Progenitor cell of endocrine pancreas (in vitro differentiated cells): ENCODE data around the gene IL17F. TPM values are rescaled to one million over a fixed set of nuclear protein-coding genes. Genes with fewer than 3 reads are reported as not detected.

Experiments used
- DNase-seq: peaks from one replicate; pipeline ENCODE4 v3.0.0; 2021; ENCODE audit warnings: low spot score; ENCODE audit not compliant: unreplicated experiment
- H3K27ac Mint-ChIP-seq: 2 replicates; pipeline ENCODE4 v1.8.0; 2021; ENCODE audit warnings: mild to moderate bottlenecking, moderate library complexity, mixed read lengths
- H3K27me3 Mint-ChIP-seq: 2 replicates; pipeline ENCODE4 v1.8.0; 2021; ENCODE audit warnings: mixed read lengths
- H3K36me3 Mint-ChIP-seq: 2 replicates; pipeline ENCODE4 v1.8.0; 2022; ENCODE audit warnings: mixed read lengths; ENCODE audit not compliant: insufficient read depth
- H3K4me1 Mint-ChIP-seq: 2 replicates; pipeline ENCODE4 v1.8.0; 2021; ENCODE audit warnings: low read depth, mixed read lengths
- H3K4me3 Mint-ChIP-seq: 2 replicates; pipeline ENCODE4 v1.8.0; 2021; ENCODE audit warnings: low read depth, mild to moderate bottlenecking, moderate library complexity, mixed read lengths
- H3K9me3 Mint-ChIP-seq: 2 replicates; pipeline ENCODE4 v1.8.0; 2021; ENCODE audit warnings: low read depth, mixed read lengths
- CTCF ChIP-seq: fragments of 200-600 bp; sonication (generic); IDR thresholded peaks from one replicate; pipeline ENCODE4 v1.5.0; 2021; ENCODE audit warnings: antibody characterized with exemption, mild to moderate bottlenecking; ENCODE audit not compliant: unreplicated experiment
- total RNA-seq: library from RNA; stranded (reverse); gene quantifications from 2 replicates; pipeline ENCODE4 v1.2.1, GENCODE V29; 2021

IL17F gene
- total RNA-seq, 1 donor from 2014 or later, result not detected

GRCh38 chr6:52245425-52245824 is 1.1 kb upstream of the IL17F start:
- no peak for DNase-seq
- H3K4me1 Mint-ChIP-seq, result no peaks in the 10 kb centered on the region
- H3K36me3 Mint-ChIP-seq, result no peaks in the 10 kb centered on the region
- no peak overlapping the region for H3K27ac Mint-ChIP-seq
- H3K4me3 Mint-ChIP-seq, result no peak overlapping the region
- no peaks in the 10 kb centered on the region for H3K9me3 Mint-ChIP-seq
- no peak for TF ChIP-seq CTCF
- no peaks in the 10 kb centered on the region for H3K27me3 Mint-ChIP-seq

- Mint-ChIP-seq H3K9me3 (no peaks in the 10 kb centered on the region), H3K36me3 (no peaks in the 10 kb centered on the region), H3K27me3 (no peaks in the 10 kb centered on the region), H3K4me1 (no peaks in the 10 kb centered on the region), H3K4me3 (no peak overlapping the region), H3K27ac (no peak overlapping the region)
- no peak for TF ChIP-seq CTCF
- no peak for DNase-seq
Observed at GRCh38 chr6:52243282-52243893, 912 bp downstream of the IL17F start.

GRCh38 chr6:52241819-52242218 is 2.5 kb downstream of the IL17F start:
- Mint-ChIP-seq H3K27ac (no peak overlapping the region), H3K9me3 (no peaks in the 10 kb centered on the region), H3K27me3 (no peaks in the 10 kb centered on the region), H3K4me3 (no peak overlapping the region), H3K4me1 (no peaks in the 10 kb centered on the region), H3K36me3 (no peaks in the 10 kb centered on the region)
- no peak for TF ChIP-seq CTCF
- no peak for DNase-seq

- Mint-ChIP-seq H3K27ac (no peak overlapping the region), H3K27me3 (peaks cover 10% of the 10 kb centered on the region), H3K4me1 (peaks cover 7% of the 10 kb centered on the region), H3K36me3 (no peaks in the 10 kb centered on the region), H3K9me3 (no peaks in the 10 kb centered on the region), H3K4me3 (no peak overlapping the region)
- DNase-seq, result peak; percentile 20
- peak; percentile 70 for TF ChIP-seq CTCF
Observed at GRCh38 chr6:52233975-52234823, 10.1 kb downstream of the IL17F start.

GRCh38 chr6:52233005-52233404 is 11.3 kb downstream of the IL17F start:
- H3K27me3 Mint-ChIP-seq, result peaks cover 10% of the 10 kb centered on the region
- H3K4me3 Mint-ChIP-seq, result no peak overlapping the region
- H3K9me3 Mint-ChIP-seq, result no peaks in the 10 kb centered on the region
- no peak overlapping the region for H3K27ac Mint-ChIP-seq
- peaks cover 7% of the 10 kb centered on the region for H3K4me1 Mint-ChIP-seq
- H3K36me3 Mint-ChIP-seq, result no peaks in the 10 kb centered on the region
- DNase-seq, result no peak
- no peak for TF ChIP-seq CTCF
